CD4-positive, alpha-beta T cell (primary cell): Measurements from ENCODE around the gene MYRFL. TPM values are rescaled to one million over a fixed set of nuclear protein-coding genes. Genes with fewer than 3 reads are reported as not detected.

Experiments used
- ATAC-seq: fragments of 200-7000 bp; cut with Tn5 transposase; one replicate; pipeline ENCODE4 v1.10.0; 2022; ENCODE audit warnings: mild to moderate bottlenecking; ENCODE audit not compliant: poor library complexity
- CTCF ChIA-PET: fragments of 350-600 bp; sonication (Branson Sonifier 250); formaldehyde crosslinking; loops from one replicate; lab custom pipeline; 2021; ENCODE audit warnings: antibody characterized with exemption, inconsistent platforms; lab: Charles Lee
- POLR2A ChIA-PET: fragments of 350-600 bp; sonication (Branson Sonifier 250); formaldehyde crosslinking; loops from one replicate; lab custom pipeline; 2021; ENCODE audit warnings: antibody characterized with exemption, inconsistent platforms; lab: Charles Lee
- DNase-seq, 14 experiments: peaks; one replicate each; pipeline ENCODE4 v3.0.0-alpha.2; 2013 to 2020; ENCODE audit warnings: mixed read lengths in 2 of 14
- H3K27ac ChIP-seq, 2 donors: one replicate each; pipeline versions ENCODE4 v1.5.1 to v1.7.0; 2013; ENCODE audit warnings: low read length in 2 of 2, low read depth in 1 of 2, mild to moderate bottlenecking in 1 of 2
- H3K27me3 ChIP-seq, 2 experiments: 1 replicate in 1 of 2; 2 replicates in 1 of 2; pipeline versions ENCODE4 v1.6.1 to v1.7.0; 2013; ENCODE audit warnings: low read length in 2 of 2, control low read depth in 1 of 2, mild to moderate bottlenecking in 1 of 2, moderate library complexity in 1 of 2; ENCODE audit not compliant: insufficient read depth in 2 of 2, control insufficient read depth in 1 of 2
- H3K36me3 ChIP-seq: one replicate; pipeline ENCODE4 v1.6.1; 2013; ENCODE audit warnings: low read length, control low read depth; ENCODE audit not compliant: insufficient read depth
- H3K4me1 ChIP-seq: one replicate; pipeline ENCODE4 v1.6.1; 2013; ENCODE audit warnings: low read length, control low read depth; ENCODE audit not compliant: insufficient read depth
- H3K4me3 ChIP-seq: one replicate; pipeline ENCODE4 v1.5.1; 2013; ENCODE audit warnings: mild to moderate bottlenecking, low read length, moderate library complexity
- H3K9me3 ChIP-seq, 2 experiments: 1 replicate in 1 of 2; 2 replicates in 1 of 2; pipeline versions ENCODE4 v1.6.1 to v1.7.0; 2013; ENCODE audit warnings: low read length in 2 of 2, mild to moderate bottlenecking in 2 of 2, control low read depth in 1 of 2, moderate library complexity in 1 of 2; ENCODE audit not compliant: control insufficient read depth in 1 of 2, insufficient read depth in 1 of 2
- H3K27ac Mint-ChIP-seq: one replicate; pipeline ENCODE4 v1.8.0; 2020; ENCODE audit warnings: mixed read lengths
- H3K27me3 Mint-ChIP-seq: one replicate; pipeline ENCODE4 v1.8.0; 2021; ENCODE audit warnings: mixed read lengths
- H3K36me3 Mint-ChIP-seq: one replicate; pipeline ENCODE4 v1.8.0; 2021; ENCODE audit warnings: low read depth, mixed read lengths
- H3K4me1 Mint-ChIP-seq: one replicate; pipeline ENCODE4 v1.8.0; 2021; ENCODE audit warnings: low read depth, mixed read lengths
- H3K4me3 Mint-ChIP-seq: one replicate; pipeline ENCODE4 v1.8.0; 2020; ENCODE audit warnings: mild to moderate bottlenecking, mixed read lengths
- H3K9me3 Mint-ChIP-seq: one replicate; pipeline ENCODE4 v1.8.0; 2020; ENCODE audit warnings: mixed read lengths
- CTCF ChIP-seq: fragments of 200-600 bp; IDR thresholded peaks from one replicate; pipeline ENCODE4 v1.8.0; 2022; ENCODE audit warnings: antibody characterized with exemption, mild to moderate bottlenecking
- intact Hi-C, 2 experiments: fragments of 100-400 bp; cut with DNase I in 1 of 2; cut with micrococcal nuclease in 1 of 2; formaldehyde crosslinking; loops; one replicate each; pipeline versions ENCODE4 v1.15.1 to v1.9.0; 2023 to 2025; cut with DNase I, micrococcal nuclease
- total RNA-seq, 174 experiments: library from RNA in 2 of 174; stranded (reverse) in 2 of 174; gene quantifications; one replicate each; pipeline ENCODE4 v1.2.3 and lab custom pipeline; 2021 to 2026

The MYRFL gene
- total RNA-seq, 2 experiments from 2014 or later, result not detected

DNA sequence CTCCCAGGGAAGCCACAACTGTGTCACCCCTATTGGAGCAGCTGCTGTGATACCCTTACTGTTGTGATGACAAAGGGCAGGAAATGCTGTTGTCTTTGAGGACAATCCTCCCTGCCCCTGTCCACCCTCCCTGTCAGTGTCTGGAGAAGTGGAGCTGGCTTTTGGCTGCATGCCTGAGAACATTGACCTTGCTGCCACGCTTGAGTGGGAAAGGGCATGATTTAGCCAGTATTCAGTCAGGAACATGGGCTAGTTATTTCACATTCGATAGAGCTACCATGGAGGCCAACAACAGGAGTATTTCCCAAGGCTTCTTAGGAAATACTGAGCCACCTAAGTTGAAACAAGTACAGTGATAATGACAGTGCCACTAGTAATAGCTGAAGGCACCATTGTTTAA, 59.4 kb downstream of the MYRFL start:
- Histone ChIP-seq H3K27me3 (peaks cover 0 to 4% of the 10 kb centered on the region in 2 experiments), H3K4me1 (no peaks in the 10 kb centered on the region), H3K9me3 (no peaks in the 10 kb centered on the region), H3K36me3 (no peaks in the 10 kb centered on the region), H3K27ac (no peak overlapping the region), H3K4me3 (no peak overlapping the region)
- ChIA-PET CTCF (no interaction called here), POLR2A (no interaction called here)
- H3K4me3 Mint-ChIP-seq, result no peak overlapping the region
- no peaks in the 10 kb centered on the region for H3K9me3 Mint-ChIP-seq
- ATAC-seq (no peak), DNase-seq (no peak)
- no peak for TF ChIP-seq CTCF
- no peak overlapping the region for H3K27ac Mint-ChIP-seq
- peaks cover 11% of the 10 kb centered on the region for H3K27me3 Mint-ChIP-seq
- no peaks in the 10 kb centered on the region for H3K36me3 Mint-ChIP-seq
- intact Hi-C loops, result no loop called here
- H3K4me1 Mint-ChIP-seq, result peaks cover 2% of the 10 kb centered on the region

DNA sequence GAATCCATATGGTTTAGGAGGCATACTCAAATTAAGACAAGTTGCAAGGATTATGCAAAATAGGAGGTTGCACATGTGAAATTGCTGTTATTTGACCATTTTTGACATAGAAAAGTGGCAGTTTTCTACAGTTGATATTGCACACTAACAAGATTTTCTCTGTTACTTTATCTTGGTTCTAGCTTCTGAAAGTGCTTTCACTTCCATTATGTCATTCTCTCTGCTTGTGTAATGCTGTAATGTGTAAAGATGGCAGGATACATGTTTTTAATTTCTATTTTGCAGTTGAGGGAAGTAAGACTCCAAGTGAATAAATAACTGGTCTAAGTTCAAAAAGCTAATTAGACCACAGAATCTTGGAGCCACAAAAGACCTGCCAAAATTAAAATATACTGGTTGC, 60.6 kb downstream of the MYRFL start:
- ATAC-seq (no peak), DNase-seq (no peak)
- Mint-ChIP-seq H3K27me3 (peaks cover 5% of the 10 kb centered on the region), H3K36me3 (no peaks in the 10 kb centered on the region), H3K4me3 (no peak overlapping the region), H3K27ac (no peak overlapping the region), H3K9me3 (no peaks in the 10 kb centered on the region), H3K4me1 (no peaks in the 10 kb centered on the region)
- intact Hi-C loops, result no loop called here
- Histone ChIP-seq H3K27ac (no peak overlapping the region), H3K4me3 (no peak overlapping the region), H3K27me3 (peaks cover 0 to 4% of the 10 kb centered on the region in 2 experiments), H3K4me1 (no peaks in the 10 kb centered on the region), H3K36me3 (no peaks in the 10 kb centered on the region), H3K9me3 (no peaks in the 10 kb centered on the region)
- TF ChIP-seq CTCF, result no peak
- POLR2A ChIA-PET, result no interaction called here
- CTCF ChIA-PET, result no interaction called here

- ATAC-seq (no peak), DNase-seq (no peak)
- ChIA-PET CTCF (no interaction called here), POLR2A (no interaction called here)
- H3K9me3 ChIP-seq, result no peaks in the 10 kb centered on the region
- Mint-ChIP-seq H3K27ac (no peak overlapping the region), H3K4me1 (no peaks in the 10 kb centered on the region), H3K36me3 (no peaks in the 10 kb centered on the region), H3K4me3 (no peak overlapping the region), H3K27me3 (peaks cover 5% of the 10 kb centered on the region), H3K9me3 (no peaks in the 10 kb centered on the region)
- TF ChIP-seq CTCF, result no peak
- peaks cover 0 to 4% of the 10 kb centered on the region in 2 experiments for H3K27me3 ChIP-seq
- intact Hi-C loops, result no loop called here
- H3K36me3 ChIP-seq, result no peaks in the 10 kb centered on the region
- no peak overlapping the region for H3K27ac ChIP-seq
- H3K4me1 ChIP-seq, result no peaks in the 10 kb centered on the region
- no peak overlapping the region for H3K4me3 ChIP-seq
These were observed 61.1 kb downstream of the MYRFL start for GRCh38 chr12:69886109-69886508.
